Measurements from ENCODE around the gene PARP6. TPM values are rescaled to one million over a fixed set of nuclear protein-coding genes. Genes with fewer than 3 reads are reported as not detected.

PARP6 gene, protein sequence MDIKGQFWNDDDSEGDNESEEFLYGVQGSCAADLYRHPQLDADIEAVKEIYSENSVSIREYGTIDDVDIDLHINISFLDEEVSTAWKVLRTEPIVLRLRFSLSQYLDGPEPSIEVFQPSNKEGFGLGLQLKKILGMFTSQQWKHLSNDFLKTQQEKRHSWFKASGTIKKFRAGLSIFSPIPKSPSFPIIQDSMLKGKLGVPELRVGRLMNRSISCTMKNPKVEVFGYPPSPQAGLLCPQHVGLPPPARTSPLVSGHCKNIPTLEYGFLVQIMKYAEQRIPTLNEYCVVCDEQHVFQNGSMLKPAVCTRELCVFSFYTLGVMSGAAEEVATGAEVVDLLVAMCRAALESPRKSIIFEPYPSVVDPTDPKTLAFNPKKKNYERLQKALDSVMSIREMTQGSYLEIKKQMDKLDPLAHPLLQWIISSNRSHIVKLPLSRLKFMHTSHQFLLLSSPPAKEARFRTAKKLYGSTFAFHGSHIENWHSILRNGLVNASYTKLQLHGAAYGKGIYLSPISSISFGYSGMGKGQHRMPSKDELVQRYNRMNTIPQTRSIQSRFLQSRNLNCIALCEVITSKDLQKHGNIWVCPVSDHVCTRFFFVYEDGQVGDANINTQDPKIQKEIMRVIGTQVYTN
- 208 and 213 TPM in 2 replicates for total RNA-seq (2011; cell fraction: chromatin; rRNA removed; ENCODE audit: low replicate concordance)
- 96.4 and 99.1 TPM in 2 replicates for total RNA-seq (2011; cell fraction: nucleolus; rRNA removed)
- total RNA-seq (2011; cell fraction: nucleoplasm; rRNA removed) = 121 and 131 TPM in 2 replicates
- 24.1 and 24.9 TPM in 2 replicates for total RNA-seq (2014; rRNA removed)
- 26.3 and 28.3 TPM in 2 replicates for total RNA-seq (2014; rRNA removed; fragmentation: Illumina TruSeq; extraction: Trizol)
- 25.2 and 27.8 TPM in 2 replicates for total RNA-seq (2015; rRNA removed; fragmentation: Illumina TruSeq; extraction: Trizol)
- 35.0 and 42.9 TPM in 2 replicates for total RNA-seq (2021)
- 83.2 and 105 TPM in 2 replicates for polyA plus RNA-seq (2011; rRNA removed)
- polyA plus RNA-seq (2011; cell fraction: cytosol; rRNA removed) = 42.2 and 64.2 TPM in 2 replicates
- polyA plus RNA-seq (2011; cell fraction: nucleus; rRNA removed) = 595 and 718 TPM in 2 replicates
- 35.3 and 84.4 TPM in 2 replicates for polyA plus RNA-seq (2012)
- polyA plus RNA-seq (2014; fragmentation: Illumina TruSeq; extraction: Trizol) = 34.4 and 41.7 TPM in 2 replicates
- polyA plus RNA-seq (2014; fragmentation: Nextera tagmentation; extraction: Ambion mirVana) = 10 to 100 TPM; 14.8 to 18.9 TPM
- 39.3 and 43.4 TPM in 2 replicates for polyA plus RNA-seq (2014; rRNA removed)
- polyA minus RNA-seq (2011; rRNA and poly(A)+ RNA removed) = 53.4 and 76.3 TPM in 2 replicates
- 12.4 and 15.7 TPM in 2 replicates for polyA minus RNA-seq (2011; cell fraction: cytosol; rRNA and poly(A)+ RNA removed)
- polyA minus RNA-seq (2011; cell fraction: nucleus; rRNA and poly(A)+ RNA removed) = 62.1 and 102 TPM in 2 replicates
- percentile 77 among the genes with signal in this experiment for Bru-seq, nascent RNA
- percentile 79 among the genes with signal in this experiment for BruChase-seq, experiment 1, labeled RNA remaining after a 2-hour chase
- BruChase-seq, experiment 2, labeled RNA remaining after a 6-hour chase = percentile 84 among the genes with signal in this experiment
- long read RNA-seq, experiment 1, partial matches to known transcripts = 11 of 48 reads
- long read RNA-seq, experiment 1, other reads (novel, unspliced or antisense) = 31 of 48 reads
- long read RNA-seq, experiment 2, partial matches to known transcripts = 1 of 19 reads
- long read RNA-seq, experiment 2, other reads (novel, unspliced or antisense) = 17 of 19 reads
- long read RNA-seq, experiment 3, partial matches to known transcripts = 0 of 5 reads
- long read RNA-seq, experiment 3, other reads (novel, unspliced or antisense) = 5 of 5 reads

DNA sequence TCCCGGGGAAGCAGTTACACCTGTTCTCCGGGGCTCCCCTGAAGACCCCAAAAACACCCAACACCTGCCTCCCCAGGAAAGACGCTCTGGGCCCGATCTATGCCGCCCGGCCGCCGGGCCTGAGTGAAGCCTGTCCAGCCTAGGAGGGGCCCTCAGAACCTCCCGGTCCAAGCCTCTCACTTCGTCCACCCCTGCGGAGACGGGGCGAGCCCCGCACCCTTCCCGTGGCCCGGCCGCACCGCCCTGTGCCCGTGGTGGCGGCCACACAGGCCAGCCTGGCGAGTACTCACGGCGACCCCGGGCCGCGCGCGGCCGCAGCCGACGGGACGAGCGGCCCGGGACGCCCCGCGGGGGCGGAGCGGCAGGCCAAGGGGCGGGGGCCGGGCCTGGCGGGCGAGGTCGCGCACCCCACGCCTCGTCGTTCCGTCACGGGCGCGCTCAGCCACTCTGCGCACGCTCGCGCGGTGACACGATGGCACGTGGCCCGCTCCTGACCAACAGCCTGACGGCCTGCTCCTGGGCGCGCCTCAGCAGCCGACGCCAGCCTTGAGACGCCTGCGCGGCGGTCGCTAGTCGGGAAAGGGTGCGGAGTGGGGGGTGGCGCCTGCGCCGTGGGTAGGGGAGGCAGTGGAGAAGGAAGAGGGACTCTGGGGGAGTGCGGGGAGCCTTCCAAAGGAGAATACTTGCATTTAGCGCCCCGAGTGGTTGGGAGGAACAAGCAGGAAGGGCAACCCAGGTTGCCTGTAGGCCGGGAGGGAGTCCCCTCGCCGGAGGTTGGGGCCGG lies at the start of gene PARP6:
TSS of gene PARP6 (minus strand) at position 342 of the 784 bp plus-strand sequence. CDS start 5,077 bp downstream, outside the sequence.
- Histone ChIP-seq H3K79me2 (ENCODE audit: control insufficient read depth, insufficient read depth, low read length) (peaks cover 23% of the 10 kb centered on the region), H3K4me1 (replicated peaks in 1 of 2; ENCODE audit: control insufficient read depth in 2 of 2, insufficient read depth in 2 of 2, low read length in 2 of 2) (peaks cover 12 to 17% of the 10 kb centered on the region in 2 experiments; a peak in 4 of 5 replicates), H3K9me1 (ENCODE audit: control insufficient read depth, insufficient read depth, low read length) (no peaks in the 10 kb centered on the region), H4K20me1 (replicated peaks; ENCODE audit: control insufficient read depth, insufficient read depth, low read length) (no peaks in the 10 kb centered on the region), H3K9ac (ENCODE audit: insufficient read depth in 1 of 2, low read depth in 2 of 2, low read length in 2 of 2) (peak within 1 kb of the TSS; percentile 79 to 97), H3K4me3 (peak within 1 kb of the TSS; percentile 74), H3K4me2 (ENCODE audit: insufficient read depth, low read length) (peak within 1 kb of the TSS; percentile 83), H2AFZ (ENCODE audit: low read depth, low read length) (peak within 1 kb of the TSS; percentile 91), H3K27ac (ENCODE audit: extremely low read depth, low read depth, low read length) (peak within 1 kb of the TSS; percentile 77), H3K9me3 (replicated peaks; ENCODE audit: control insufficient read depth, insufficient read depth, low read depth, low read length) (no peaks in the 10 kb centered on the region), H3K27me3 (ENCODE audit: control insufficient read depth in 2 of 2, insufficient read depth in 2 of 2, low read length in 2 of 2) (no peaks in the 10 kb centered on the region), H3K36me3 (ENCODE audit: control insufficient read depth, insufficient read depth, low read length) (peaks cover 31% of the 10 kb centered on the region; the same call in 2 of the 3 replicates)
- intact Hi-C loops (cut with micrococcal nuclease) = loop anchor here (2.0 kb wide), 1 partner anchor 36 kb away; no protein-coding TSS in a partner anchor
- peak; percentile 97 to 98 (median 98) for DNase-seq (ENCODE audit: extremely low read depth in 1 of 4, low spot score in 3 of 4)
- in situ Hi-C loops (cut with MboI) = loop anchor here (5.0 kb wide), 1 partner anchor 60 kb away; no protein-coding TSS in a partner anchor
- ChIA-PET POLR2A (interaction anchor here (0.7 to 1.0 kb wide), 2 partner anchors 46 to 85 kb away, joined by 3 to 4 read pairs; no protein-coding TSS in a partner anchor), CTCF (ENCODE audit: low intra/inter-chr PET ratio) (no interaction called here)
- peak; percentile 90 for FAIRE-seq
- no TSS peak for BruUV-seq (replicated peaks)
- whole genome bisulfite sequencing (ENCODE audit: insufficient coverage, low coverage, missing lambda C conversion rate) = 1% methylated on average over 54 of the region's 82 CpGs
- peak; percentile 99 for ATAC-seq
- TF ChIP-seq ZNF311 (CRISPR knock-in tag; IDR thresholded peaks at IDR 0.05) (no peak), ZNF444 (CRISPR knock-in tag; IDR thresholded peaks at IDR 0.05) (no peak), KAT8 (IDR thresholded peaks at IDR 0.05; ENCODE audit: low read depth) (no peak), POLR2AphosphoS5 (IDR thresholded peaks at IDR 0.05; ENCODE audit: control insufficient read depth, insufficient read depth, low read depth, low read length) (peak; percentile 17; the same call in 1 of the 2 replicates), ZNF778 (CRISPR knock-in tag; IDR thresholded peaks at IDR 0.05) (no peak), NBN (IDR thresholded peaks at IDR 0.05; ENCODE audit: low read depth) (peak; percentile 71; the same call in 1 of the 2 replicates), ZNF583 (CRISPR knock-in tag; IDR thresholded peaks at IDR 0.05) (no peak)
- TF ChIP-seq, protein P1, sequence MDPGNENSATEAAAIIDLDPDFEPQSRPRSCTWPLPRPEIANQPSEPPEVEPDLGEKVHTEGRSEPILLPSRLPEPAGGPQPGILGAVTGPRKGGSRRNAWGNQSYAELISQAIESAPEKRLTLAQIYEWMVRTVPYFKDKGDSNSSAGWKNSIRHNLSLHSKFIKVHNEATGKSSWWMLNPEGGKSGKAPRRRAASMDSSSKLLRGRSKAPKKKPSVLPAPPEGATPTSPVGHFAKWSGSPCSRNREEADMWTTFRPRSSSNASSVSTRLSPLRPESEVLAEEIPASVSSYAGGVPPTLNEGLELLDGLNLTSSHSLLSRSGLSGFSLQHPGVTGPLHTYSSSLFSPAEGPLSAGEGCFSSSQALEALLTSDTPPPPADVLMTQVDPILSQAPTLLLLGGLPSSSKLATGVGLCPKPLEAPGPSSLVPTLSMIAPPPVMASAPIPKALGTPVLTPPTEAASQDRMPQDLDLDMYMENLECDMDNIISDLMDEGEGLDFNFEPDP (CRISPR knock-in tag; IDR thresholded peaks at IDR 0.05) = no peak
- TF ChIP-seq, protein P2, sequence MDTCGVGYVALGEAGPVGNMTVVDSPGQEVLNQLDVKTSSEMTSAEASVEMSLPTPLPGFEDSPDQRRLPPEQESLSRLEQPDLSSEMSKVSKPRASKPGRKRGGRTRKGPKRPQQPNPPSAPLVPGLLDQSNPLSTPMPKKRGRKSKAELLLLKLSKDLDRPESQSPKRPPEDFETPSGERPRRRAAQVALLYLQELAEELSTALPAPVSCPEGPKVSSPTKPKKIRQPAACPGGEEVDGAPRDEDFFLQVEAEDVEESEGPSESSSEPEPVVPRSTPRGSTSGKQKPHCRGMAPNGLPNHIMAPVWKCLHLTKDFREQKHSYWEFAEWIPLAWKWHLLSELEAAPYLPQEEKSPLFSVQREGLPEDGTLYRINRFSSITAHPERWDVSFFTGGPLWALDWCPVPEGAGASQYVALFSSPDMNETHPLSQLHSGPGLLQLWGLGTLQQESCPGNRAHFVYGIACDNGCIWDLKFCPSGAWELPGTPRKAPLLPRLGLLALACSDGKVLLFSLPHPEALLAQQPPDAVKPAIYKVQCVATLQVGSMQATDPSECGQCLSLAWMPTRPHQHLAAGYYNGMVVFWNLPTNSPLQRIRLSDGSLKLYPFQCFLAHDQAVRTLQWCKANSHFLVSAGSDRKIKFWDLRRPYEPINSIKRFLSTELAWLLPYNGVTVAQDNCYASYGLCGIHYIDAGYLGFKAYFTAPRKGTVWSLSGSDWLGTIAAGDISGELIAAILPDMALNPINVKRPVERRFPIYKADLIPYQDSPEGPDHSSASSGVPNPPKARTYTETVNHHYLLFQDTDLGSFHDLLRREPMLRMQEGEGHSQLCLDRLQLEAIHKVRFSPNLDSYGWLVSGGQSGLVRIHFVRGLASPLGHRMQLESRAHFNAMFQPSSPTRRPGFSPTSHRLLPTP (IDR thresholded peaks at IDR 0.05; ENCODE audit: borderline replicate concordance, extremely low read depth, insufficient read length) = no peak
